Activated naive CD4-positive, alpha-beta T cell treated with anti-CD3 and anti-CD28 coated beads, Interleukin-2, amount 50 U/mL, for 24 hours (primary cell): ENCODE measurements around the gene CSGALNACT2.
"Not testable (repeated sequence)": the region's sequence is repeated elsewhere in the genome, so short reads cannot be mapped to it uniquely, and the experiment has no call there.

ENCODE experiments used
- H3K27ac Mint-ChIP-seq: one replicate; pipeline ENCODE4 v1.8.0; 2021; ENCODE audit warnings: mild to moderate bottlenecking, mixed read lengths
- H3K27me3 Mint-ChIP-seq: one replicate; pipeline ENCODE4 v1.8.0; 2021; ENCODE audit warnings: mixed read lengths
- H3K36me3 Mint-ChIP-seq: one replicate; pipeline ENCODE4 v1.8.0; 2021; ENCODE audit warnings: mixed read lengths
- H3K4me1 Mint-ChIP-seq: one replicate; pipeline ENCODE4 v1.8.0; 2021; ENCODE audit warnings: mixed read lengths
- H3K4me3 Mint-ChIP-seq: one replicate; pipeline ENCODE4 v1.8.0; 2021; ENCODE audit warnings: mild to moderate bottlenecking, mixed read lengths
- H3K9me3 Mint-ChIP-seq: one replicate; pipeline ENCODE4 v1.8.0; 2021; ENCODE audit warnings: mixed read lengths

Gene CSGALNACT2

GRCh38 chr10:43172645-43173044 lies 34.4 kb downstream of the CSGALNACT2 start:
- Mint-ChIP-seq H3K36me3 (peaks cover 43% of the 10 kb centered on the region), H3K9me3 (no peaks in the 10 kb centered on the region), H3K27me3 (no peaks in the 10 kb centered on the region), H3K4me3 (no peak overlapping the region), H3K4me1 (peaks cover 3% of the 10 kb centered on the region), H3K27ac (no peak overlapping the region)

GRCh38 chr10:43173120-43173519 lies 34.9 kb downstream of the CSGALNACT2 start:
- peaks cover 3% of the 10 kb centered on the region for H3K4me1 Mint-ChIP-seq
- peaks cover 48% of the 10 kb centered on the region for H3K36me3 Mint-ChIP-seq
- no peaks in the 10 kb centered on the region for H3K9me3 Mint-ChIP-seq
- H3K4me3 Mint-ChIP-seq: no peak overlapping the region
- no peak overlapping the region for H3K27ac Mint-ChIP-seq
- no peaks in the 10 kb centered on the region for H3K27me3 Mint-ChIP-seq

GRCh38 chr10:43174969-43175368 lies 36.7 kb downstream of the CSGALNACT2 start:
- Mint-ChIP-seq H3K27ac (no peak overlapping the region), H3K36me3 (peaks cover 54% of the 10 kb centered on the region), H3K27me3 (no peaks in the 10 kb centered on the region), H3K4me3 (no peak overlapping the region), H3K9me3 (no peaks in the 10 kb centered on the region), H3K4me1 (peaks cover 3% of the 10 kb centered on the region)

GRCh38 chr10:43176271-43176670 lies 38.0 kb downstream of the CSGALNACT2 start:
- H3K27me3 Mint-ChIP-seq: no peaks in the 10 kb centered on the region
- no peak overlapping the region for H3K27ac Mint-ChIP-seq
- H3K4me1 Mint-ChIP-seq: no peaks in the 10 kb centered on the region
- H3K4me3 Mint-ChIP-seq: no peak overlapping the region
- peaks cover 52% of the 10 kb centered on the region for H3K36me3 Mint-ChIP-seq
- H3K9me3 Mint-ChIP-seq: no peaks in the 10 kb centered on the region

GRCh38 chr10:43177595-43177994 lies 39.4 kb downstream of the CSGALNACT2 start:
- H3K4me1 Mint-ChIP-seq: no peaks in the 10 kb centered on the region
- H3K27me3 Mint-ChIP-seq: no peaks in the 10 kb centered on the region
- H3K9me3 Mint-ChIP-seq: no peaks in the 10 kb centered on the region
- H3K36me3 Mint-ChIP-seq: peaks cover 50% of the 10 kb centered on the region
- no peak overlapping the region for H3K4me3 Mint-ChIP-seq
- H3K27ac Mint-ChIP-seq: no peak overlapping the region

GRCh38 chr10:43181146-43181545 lies 42.9 kb downstream of the CSGALNACT2 start:
- Mint-ChIP-seq H3K36me3 (peaks cover 60% of the 10 kb centered on the region), H3K27me3 (no peaks in the 10 kb centered on the region), H3K9me3 (no peaks in the 10 kb centered on the region), H3K27ac (peak overlapping the region; percentile 43), H3K4me1 (no peaks in the 10 kb centered on the region), H3K4me3 (no peak overlapping the region)

GRCh38 chr10:43183764-43184163 lies 45.5 kb downstream of the CSGALNACT2 start:
- not testable (repeated sequence) for H3K4me3 Mint-ChIP-seq, H3K4me1 Mint-ChIP-seq, H3K9me3 Mint-ChIP-seq, H3K27ac Mint-ChIP-seq, H3K27me3 Mint-ChIP-seq
- H3K36me3 Mint-ChIP-seq: peaks cover 48% of the 10 kb centered on the region

- Mint-ChIP-seq H3K9me3 (no peaks in the 10 kb centered on the region), H3K4me3 (no peak overlapping the region), H3K4me1 (no peaks in the 10 kb centered on the region), H3K36me3 (peaks cover 34% of the 10 kb centered on the region), H3K27ac (no peak overlapping the region), H3K27me3 (no peaks in the 10 kb centered on the region)
These were observed 47.9 kb downstream of the CSGALNACT2 start for GRCh38 chr10:43186150-43186549.

- Mint-ChIP-seq H3K4me3 (no peak overlapping the region), H3K9me3 (no peaks in the 10 kb centered on the region), H3K27me3 (no peaks in the 10 kb centered on the region), H3K27ac (no peak overlapping the region), H3K36me3 (peaks cover 31% of the 10 kb centered on the region), H3K4me1 (no peaks in the 10 kb centered on the region)
These were observed 49.0 kb downstream of the CSGALNACT2 start for GRCh38 chr10:43187213-43187612.

- no peaks in the 10 kb centered on the region for H3K9me3 Mint-ChIP-seq
- H3K4me1 Mint-ChIP-seq: no peaks in the 10 kb centered on the region
- H3K27me3 Mint-ChIP-seq: no peaks in the 10 kb centered on the region
- no peak overlapping the region for H3K27ac Mint-ChIP-seq
- H3K4me3 Mint-ChIP-seq: no peak overlapping the region
- H3K36me3 Mint-ChIP-seq: peaks cover 20% of the 10 kb centered on the region
These were observed 50.5 kb downstream of the CSGALNACT2 start for GRCh38 chr10:43188702-43189101.

GRCh38 chr10:43190289-43190688 lies 52.0 kb downstream of the CSGALNACT2 start:
- no peaks in the 10 kb centered on the region for H3K4me1 Mint-ChIP-seq
- no peak overlapping the region for H3K27ac Mint-ChIP-seq
- H3K27me3 Mint-ChIP-seq: no peaks in the 10 kb centered on the region
- H3K36me3 Mint-ChIP-seq: peaks cover 15% of the 10 kb centered on the region
- no peak overlapping the region for H3K4me3 Mint-ChIP-seq
- no peaks in the 10 kb centered on the region for H3K9me3 Mint-ChIP-seq

- no peaks in the 10 kb centered on the region for H3K4me1 Mint-ChIP-seq
- H3K9me3 Mint-ChIP-seq: no peaks in the 10 kb centered on the region
- no peak overlapping the region for H3K4me3 Mint-ChIP-seq
- H3K27me3 Mint-ChIP-seq: no peaks in the 10 kb centered on the region
- H3K27ac Mint-ChIP-seq: peak overlapping the region; percentile 23
- peaks cover 13% of the 10 kb centered on the region for H3K36me3 Mint-ChIP-seq
These were observed 52.5 kb downstream of the CSGALNACT2 start for GRCh38 chr10:43190775-43191174.

- Mint-ChIP-seq H3K27ac (no peak overlapping the region), H3K27me3 (no peaks in the 10 kb centered on the region), H3K4me3 (no peak overlapping the region), H3K9me3 (no peaks in the 10 kb centered on the region), H3K4me1 (no peaks in the 10 kb centered on the region), H3K36me3 (peaks cover 3% of the 10 kb centered on the region)
These were observed 54.6 kb downstream of the CSGALNACT2 start for GRCh38 chr10:43192884-43193283.

- Mint-ChIP-seq H3K4me1 (no peaks in the 10 kb centered on the region), H3K27me3 (no peaks in the 10 kb centered on the region), H3K9me3 (no peaks in the 10 kb centered on the region), H3K36me3 (peaks cover 1% of the 10 kb centered on the region), H3K4me3 (no peak overlapping the region), H3K27ac (no peak overlapping the region)
These were observed 55.3 kb downstream of the CSGALNACT2 start for GRCh38 chr10:43193496-43194080.

- no peaks in the 10 kb centered on the region for H3K4me1 Mint-ChIP-seq
- H3K27me3 Mint-ChIP-seq: no peaks in the 10 kb centered on the region
- no peaks in the 10 kb centered on the region for H3K9me3 Mint-ChIP-seq
- no peak overlapping the region for H3K27ac Mint-ChIP-seq
- H3K4me3 Mint-ChIP-seq: no peak overlapping the region
- H3K36me3 Mint-ChIP-seq: no peaks in the 10 kb centered on the region
These were observed 56.0 kb downstream of the CSGALNACT2 start for GRCh38 chr10:43194266-43194665.

- H3K27me3 Mint-ChIP-seq: no peaks in the 10 kb centered on the region
- no peaks in the 10 kb centered on the region for H3K36me3 Mint-ChIP-seq
- H3K4me3 Mint-ChIP-seq: no peak overlapping the region
- H3K4me1 Mint-ChIP-seq: no peaks in the 10 kb centered on the region
- no peak overlapping the region for H3K27ac Mint-ChIP-seq
- no peaks in the 10 kb centered on the region for H3K9me3 Mint-ChIP-seq
These were observed 56.6 kb downstream of the CSGALNACT2 start for GRCh38 chr10:43194859-43195258.

- H3K4me3 Mint-ChIP-seq: no peak overlapping the region
- H3K27me3 Mint-ChIP-seq: no peaks in the 10 kb centered on the region
- H3K36me3 Mint-ChIP-seq: no peaks in the 10 kb centered on the region
- no peaks in the 10 kb centered on the region for H3K9me3 Mint-ChIP-seq
- H3K4me1 Mint-ChIP-seq: no peaks in the 10 kb centered on the region
- H3K27ac Mint-ChIP-seq: no peak overlapping the region
These were observed 57.3 kb downstream of the CSGALNACT2 start for GRCh38 chr10:43195557-43195956.
